Skin epidermis (tissue), 12 donors: Measurements from ENCODE around the gene ALOX12.
"Not testable (repeated sequence)": the region's sequence is repeated elsewhere in the genome, so short reads cannot be mapped to it uniquely, and the experiment has no call there.

Experiments
- H3K27ac ChIP-seq, 21 experiments: fragments of 200-600 bp; sonication (generic) in 11 of 21; one replicate each; pipeline ENCODE4 v1.5.0; 2020; ENCODE audit warnings: mild to moderate bottlenecking in 3 of 21, inconsistent platforms in 2 of 21, moderate library complexity in 2 of 21
- H3K4me3 ChIP-seq, 7 experiments: fragments of 200-600 bp; sonication (generic) in 2 of 7; one replicate each; pipeline ENCODE4 v1.5.0; 2020; ENCODE audit warnings: inconsistent platforms in 2 of 7, mild to moderate bottlenecking in 2 of 7, moderate library complexity in 1 of 7

ALOX12 gene, protein sequence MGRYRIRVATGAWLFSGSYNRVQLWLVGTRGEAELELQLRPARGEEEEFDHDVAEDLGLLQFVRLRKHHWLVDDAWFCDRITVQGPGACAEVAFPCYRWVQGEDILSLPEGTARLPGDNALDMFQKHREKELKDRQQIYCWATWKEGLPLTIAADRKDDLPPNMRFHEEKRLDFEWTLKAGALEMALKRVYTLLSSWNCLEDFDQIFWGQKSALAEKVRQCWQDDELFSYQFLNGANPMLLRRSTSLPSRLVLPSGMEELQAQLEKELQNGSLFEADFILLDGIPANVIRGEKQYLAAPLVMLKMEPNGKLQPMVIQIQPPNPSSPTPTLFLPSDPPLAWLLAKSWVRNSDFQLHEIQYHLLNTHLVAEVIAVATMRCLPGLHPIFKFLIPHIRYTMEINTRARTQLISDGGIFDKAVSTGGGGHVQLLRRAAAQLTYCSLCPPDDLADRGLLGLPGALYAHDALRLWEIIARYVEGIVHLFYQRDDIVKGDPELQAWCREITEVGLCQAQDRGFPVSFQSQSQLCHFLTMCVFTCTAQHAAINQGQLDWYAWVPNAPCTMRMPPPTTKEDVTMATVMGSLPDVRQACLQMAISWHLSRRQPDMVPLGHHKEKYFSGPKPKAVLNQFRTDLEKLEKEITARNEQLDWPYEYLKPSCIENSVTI

DNA sequence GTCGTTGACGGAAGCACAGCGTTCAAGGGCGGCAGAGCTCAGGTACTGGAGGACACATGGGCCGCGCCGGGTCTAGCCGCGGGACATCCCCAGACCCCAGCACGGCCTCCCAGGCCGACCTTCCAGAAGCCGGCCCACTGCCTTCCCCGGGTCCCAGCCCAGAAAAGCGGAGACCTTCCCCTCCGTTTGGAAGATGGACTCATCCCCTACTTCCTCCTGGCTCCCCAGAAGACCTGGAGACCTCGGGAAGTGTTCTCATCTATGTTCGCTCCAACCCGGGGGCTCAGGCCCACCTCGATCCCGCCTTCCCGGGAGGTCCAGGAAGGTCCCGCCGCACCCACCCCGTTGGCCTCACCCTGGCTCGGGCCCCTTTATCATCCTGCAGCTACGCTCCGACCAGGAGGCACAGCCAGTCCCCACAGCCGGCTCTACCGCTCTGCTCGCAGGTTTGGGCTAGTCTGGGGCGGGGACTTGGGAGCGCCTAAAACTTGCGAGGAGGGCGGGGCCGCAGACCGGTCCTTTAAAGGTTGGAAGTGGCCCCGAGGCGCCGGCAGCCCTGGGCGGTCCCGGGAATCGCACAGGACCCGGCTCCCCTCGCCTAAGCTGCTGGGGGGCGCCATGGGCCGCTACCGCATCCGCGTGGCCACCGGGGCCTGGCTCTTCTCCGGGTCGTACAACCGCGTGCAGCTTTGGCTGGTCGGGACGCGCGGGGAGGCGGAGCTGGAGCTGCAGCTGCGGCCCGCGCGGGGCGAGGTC, at the start of gene ALOX12:
TSS of gene ALOX12 (plus strand) at position 550 of the 756 bp plus-strand sequence. CDS start at position 619, 69 bp downstream.
- H3K27ac ChIP-seq = peak within 1 kb of the TSS in 16 of 21 experiments; percentile 6 to 79 (median 49)

DNA sequence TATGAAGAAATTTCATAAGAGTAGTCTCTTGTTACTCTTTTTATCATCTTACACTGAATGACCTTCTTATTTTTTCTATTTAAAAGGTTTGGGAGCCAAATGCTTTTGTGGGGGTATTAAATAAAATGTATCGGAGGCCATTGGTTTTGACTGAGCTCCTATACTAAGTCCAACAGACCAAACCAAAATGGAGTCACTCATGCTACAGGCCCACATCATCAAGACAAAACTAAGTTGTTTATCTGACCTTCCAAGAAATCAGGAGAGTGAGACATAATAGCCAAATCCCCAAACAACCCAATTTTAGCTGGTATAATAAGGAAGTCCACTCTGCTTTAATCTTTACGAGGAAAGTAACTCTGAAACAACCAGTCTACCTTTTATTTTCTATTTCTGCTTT, 48.1 kb upstream of the ALOX12 start:
- Histone ChIP-seq H3K27ac (no peak overlapping the region), H3K4me3 (no peak overlapping the region)

More for the DNA sequence above, at the start of gene ALOX12:
- peak within 1 kb of the TSS; percentile 16 to 47 (median 34) for H3K4me3 ChIP-seq

DNA sequence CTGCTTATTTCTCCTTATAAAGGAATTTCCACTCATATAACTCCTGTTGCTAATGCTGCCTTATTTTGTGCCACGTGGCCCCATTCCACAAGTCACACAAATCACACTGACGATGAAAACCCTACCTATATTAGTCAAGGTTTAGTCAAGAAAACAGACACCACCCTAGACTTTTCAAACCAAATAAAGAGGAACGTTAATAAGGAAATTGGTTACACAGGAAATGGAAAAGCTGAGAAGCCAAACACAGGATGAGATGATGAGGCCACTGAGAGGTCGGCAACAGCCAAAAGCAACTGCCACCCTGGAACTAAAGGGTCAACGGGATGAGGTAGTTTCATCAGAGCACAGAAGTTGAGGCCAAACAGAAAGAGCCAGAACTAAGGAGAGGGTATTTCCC, 47.3 kb upstream of the ALOX12 start:
- no peak overlapping the region for H3K27ac ChIP-seq
- H3K4me3 ChIP-seq = no peak overlapping the region

DNA sequence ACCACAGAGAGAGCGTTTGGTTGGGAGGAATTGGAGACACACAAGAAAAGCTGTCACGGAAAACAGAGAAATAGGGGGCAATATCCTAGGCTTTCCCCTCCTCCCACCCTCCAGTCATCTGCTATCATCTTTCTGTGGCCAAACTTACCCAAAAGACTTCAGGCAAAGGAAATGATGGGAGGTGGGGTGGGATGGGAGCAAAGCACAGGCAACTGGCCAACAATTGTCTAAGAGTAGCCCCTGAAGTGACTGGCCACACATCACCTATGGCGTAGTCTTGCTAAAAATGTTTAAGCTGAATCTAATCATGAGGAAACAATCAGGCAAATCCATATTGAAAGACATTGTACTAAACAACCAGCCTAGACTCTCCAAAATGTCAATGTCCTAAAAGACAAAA, 46.9 kb upstream of the ALOX12 start:
- H3K4me3 ChIP-seq = no peak overlapping the region
- H3K27ac ChIP-seq = no peak overlapping the region

DNA sequence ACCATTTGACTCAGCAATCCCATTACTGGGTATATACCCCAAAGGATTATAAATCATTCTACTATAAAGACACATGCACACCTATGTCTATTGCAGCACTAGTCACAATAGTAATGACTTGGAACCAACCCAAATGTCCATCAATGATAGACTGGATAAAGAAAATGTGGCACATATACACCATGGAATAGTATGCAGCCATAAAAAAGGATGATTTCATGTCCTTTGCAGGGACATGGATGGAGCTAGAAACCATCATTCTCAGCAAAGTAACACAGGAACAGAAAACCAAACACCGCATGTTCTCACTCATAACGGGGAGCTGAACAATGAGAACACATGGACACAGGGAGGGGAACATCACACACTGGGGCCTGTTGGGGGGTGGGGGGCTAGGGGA, 44.9 kb upstream of the ALOX12 start:
- not testable (repeated sequence) for H3K27ac ChIP-seq, H3K4me3 ChIP-seq

DNA sequence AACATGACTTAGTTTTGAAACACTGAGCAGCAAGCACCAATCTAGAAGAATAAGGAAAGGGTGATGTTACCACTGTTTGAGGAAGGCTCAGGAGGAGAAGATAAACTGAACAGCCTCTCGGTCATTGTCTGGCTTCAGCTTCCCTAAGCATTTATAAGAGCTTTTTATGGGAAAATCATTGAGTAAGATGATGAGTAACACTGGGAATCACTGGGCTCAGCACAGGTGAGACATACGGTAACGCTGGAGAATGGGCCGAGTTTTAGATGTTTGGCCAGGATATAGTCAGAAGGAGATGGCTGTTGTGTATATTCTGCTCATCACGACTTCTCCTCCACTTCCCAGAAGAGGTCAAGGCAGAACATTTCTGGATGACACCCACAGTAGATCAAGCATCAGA, 42.2 kb upstream of the ALOX12 start:
- Histone ChIP-seq H3K4me3 (no peak overlapping the region), H3K27ac (no peak overlapping the region)

DNA sequence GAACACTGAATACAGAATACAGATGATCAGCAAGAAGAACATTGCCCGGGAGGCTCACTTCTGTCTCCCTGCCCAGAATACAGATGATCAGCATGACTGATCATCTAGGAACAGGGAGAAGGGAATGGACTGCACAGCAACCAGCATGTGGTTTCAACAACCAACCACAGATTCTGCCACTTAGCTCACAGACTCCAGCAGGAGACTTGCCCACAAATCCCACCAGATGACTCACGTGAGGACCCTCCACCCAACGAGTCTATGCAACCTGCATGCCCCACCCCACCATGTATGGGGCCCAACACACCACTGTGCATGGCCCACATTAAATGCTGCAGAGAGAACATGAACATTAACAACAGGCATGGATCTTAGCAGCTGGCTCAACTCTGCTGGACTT, 36.1 kb upstream of the ALOX12 start:
- no peak overlapping the region for H3K4me3 ChIP-seq

DNA sequence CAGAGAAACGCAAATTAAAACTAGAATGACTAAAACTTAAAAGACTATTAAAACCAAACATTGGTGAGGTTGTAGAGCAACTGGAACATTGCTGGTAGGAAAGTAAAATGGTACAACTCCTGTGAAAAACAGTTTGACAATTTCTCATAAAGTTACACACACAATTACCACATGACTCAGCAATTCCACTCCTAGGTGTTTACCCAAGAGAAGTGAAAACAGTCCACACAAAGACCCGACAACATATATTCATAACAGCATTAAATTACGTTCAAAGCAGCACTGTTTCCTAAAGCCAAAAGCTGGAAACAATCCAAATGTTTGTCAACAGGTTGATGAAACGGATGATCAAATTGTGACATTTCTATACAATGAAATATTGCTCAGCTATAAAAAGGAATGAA, 26.5 kb upstream of the ALOX12 start:
- H3K4me3 ChIP-seq = no peak overlapping the region
- no peak overlapping the region for H3K27ac ChIP-seq

More for the DNA sequence above, 36.1 kb upstream of the ALOX12 start:
- no peak overlapping the region for H3K27ac ChIP-seq

DNA sequence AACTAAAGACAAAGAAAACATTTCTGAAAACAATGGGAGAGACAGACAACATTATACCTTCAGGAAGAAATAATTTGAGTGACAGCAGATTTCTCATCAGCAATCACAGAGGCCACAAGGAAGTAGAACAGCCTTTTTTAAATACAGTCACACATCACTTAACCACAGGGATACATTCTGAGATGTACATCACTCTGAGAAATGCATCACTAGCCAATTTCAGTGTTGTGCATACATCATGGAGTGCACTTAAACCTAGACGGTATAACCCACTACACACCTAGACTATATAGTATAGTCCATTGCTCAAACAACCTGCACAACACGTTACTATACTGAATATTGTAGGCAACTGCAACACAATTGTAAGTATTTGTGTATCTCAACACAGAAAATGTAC, 24.9 kb upstream of the ALOX12 start:
- Histone ChIP-seq H3K27ac (no peak overlapping the region), H3K4me3 (no peak overlapping the region)

DNA sequence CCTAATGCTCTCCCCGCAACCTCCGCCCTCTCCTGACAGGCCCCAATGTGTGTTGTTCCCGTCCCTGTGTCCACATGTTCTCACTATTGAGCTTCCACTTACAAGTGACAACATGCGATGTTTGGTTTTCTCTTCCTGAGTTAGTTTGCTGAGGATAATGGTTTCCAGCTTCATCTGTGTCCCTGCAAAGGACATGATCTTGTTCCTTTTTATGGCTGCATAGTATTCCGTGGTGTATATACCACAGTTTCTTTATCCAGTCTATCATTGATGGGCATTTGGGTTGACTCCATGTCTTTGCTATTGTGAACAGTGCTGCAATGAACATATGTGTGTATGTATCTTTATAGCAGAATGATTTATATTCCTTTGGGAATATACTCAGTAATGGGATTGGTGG, 16.4 kb upstream of the ALOX12 start:
- H3K4me3 ChIP-seq, H3K27ac ChIP-seq: not testable (repeated sequence)

DNA sequence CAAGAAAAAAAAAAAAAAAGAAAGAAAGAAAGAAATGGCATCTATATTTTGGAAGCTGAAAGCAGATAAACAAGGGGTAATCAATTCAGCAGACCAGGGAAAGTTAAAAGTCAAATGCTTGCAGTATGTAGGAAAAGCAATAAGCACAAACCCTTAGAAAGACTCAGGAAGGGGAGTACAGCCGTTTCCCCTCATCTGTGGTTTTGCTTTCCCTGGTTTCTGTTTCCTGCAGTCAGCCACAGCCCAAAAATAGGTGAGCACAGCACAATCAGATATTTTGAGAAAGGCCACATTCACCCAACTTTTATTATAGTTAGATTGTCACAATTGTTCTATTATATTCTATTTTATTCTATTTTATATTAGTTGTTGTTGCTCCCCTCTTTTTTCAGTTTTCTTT, 14.4 kb upstream of the ALOX12 start:
- Histone ChIP-seq H3K4me3 (no peak overlapping the region), H3K27ac (no peak overlapping the region)

DNA sequence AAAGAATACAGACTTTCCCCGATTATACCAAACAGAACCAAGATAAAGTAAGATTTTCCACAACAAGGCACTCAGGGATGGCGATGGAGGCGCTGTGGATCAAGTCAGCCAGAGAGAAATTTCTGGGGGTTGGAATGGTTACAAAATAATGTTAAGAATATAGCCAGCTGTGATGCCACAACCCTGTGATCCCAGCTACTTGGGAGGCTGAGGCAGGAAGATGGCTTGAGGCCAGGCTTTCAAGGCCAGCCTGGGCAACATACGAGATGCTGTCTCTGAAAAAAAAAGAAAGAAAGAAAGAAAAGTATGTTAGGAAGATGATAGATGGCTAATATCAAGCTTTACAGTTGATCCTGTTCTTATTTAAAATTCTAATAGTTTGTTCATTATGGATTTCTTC, 10.6 kb upstream of the ALOX12 start:
- Histone ChIP-seq H3K27ac (no peak overlapping the region), H3K4me3 (no peak overlapping the region)

DNA sequence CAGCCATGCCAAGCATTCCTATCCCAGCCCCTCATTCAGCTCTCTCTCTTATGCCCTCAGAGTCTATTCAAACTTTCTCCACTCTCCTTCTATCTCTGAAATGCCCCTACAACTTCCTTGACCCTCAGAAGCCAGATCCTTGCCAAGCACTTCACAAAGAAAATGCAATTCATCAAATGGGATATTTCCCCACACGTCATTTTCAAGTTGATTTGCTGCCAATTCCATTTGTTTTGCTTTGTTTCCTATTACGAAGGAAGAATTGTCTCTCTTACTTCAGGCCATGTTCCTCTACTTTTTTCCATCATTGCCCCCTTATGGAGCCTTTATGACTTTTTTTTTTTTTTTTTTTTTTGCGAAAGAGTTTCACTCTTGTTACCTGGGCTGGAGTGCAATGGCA, 9.2 kb upstream of the ALOX12 start:
- Histone ChIP-seq H3K27ac (no peak overlapping the region), H3K4me3 (no peak overlapping the region)

DNA sequence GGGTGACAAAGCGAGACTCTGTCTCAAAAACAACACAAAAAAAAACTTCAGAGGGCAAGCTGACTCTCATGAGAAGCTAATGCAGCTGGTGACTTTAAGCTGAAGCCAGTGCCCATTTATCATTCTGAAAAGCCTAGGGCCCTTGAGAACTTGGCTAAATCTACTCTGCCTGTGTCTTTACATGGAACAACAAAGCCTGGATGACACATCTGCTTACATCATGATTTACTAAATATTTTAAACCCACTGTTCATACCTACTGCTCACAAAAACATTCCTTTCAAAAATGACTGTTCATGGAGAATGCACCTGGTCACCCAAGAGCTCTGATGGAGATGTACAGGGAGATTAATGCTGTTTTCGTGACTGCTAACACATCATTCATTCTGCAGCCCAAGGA, 6.1 kb upstream of the ALOX12 start:
- H3K27ac ChIP-seq = no peak overlapping the region
- no peak overlapping the region for H3K4me3 ChIP-seq

DNA sequence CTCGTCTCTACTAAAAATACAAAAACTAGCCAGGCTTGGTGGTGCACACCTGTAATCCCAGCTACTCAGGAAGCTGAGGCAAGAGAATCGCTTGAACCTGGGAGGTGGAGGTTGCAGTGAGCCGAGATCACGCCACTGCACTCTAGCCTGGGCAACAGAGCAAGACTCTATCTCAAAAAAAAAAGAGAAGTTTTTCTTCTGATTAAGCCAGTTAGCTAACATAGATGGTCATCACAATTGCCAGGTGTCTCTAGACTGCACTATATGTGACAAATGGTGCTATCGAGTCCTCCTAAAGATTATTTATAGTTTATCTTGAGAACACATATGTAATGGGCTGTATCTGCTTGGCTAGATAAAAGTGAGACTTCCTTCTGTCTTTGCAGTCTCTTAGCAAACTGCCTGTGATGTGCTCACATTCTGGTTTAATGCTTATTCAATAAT, 2.2 kb upstream of the ALOX12 start:
- H3K4me3 ChIP-seq, H3K27ac ChIP-seq: not testable (repeated sequence)

DNA sequence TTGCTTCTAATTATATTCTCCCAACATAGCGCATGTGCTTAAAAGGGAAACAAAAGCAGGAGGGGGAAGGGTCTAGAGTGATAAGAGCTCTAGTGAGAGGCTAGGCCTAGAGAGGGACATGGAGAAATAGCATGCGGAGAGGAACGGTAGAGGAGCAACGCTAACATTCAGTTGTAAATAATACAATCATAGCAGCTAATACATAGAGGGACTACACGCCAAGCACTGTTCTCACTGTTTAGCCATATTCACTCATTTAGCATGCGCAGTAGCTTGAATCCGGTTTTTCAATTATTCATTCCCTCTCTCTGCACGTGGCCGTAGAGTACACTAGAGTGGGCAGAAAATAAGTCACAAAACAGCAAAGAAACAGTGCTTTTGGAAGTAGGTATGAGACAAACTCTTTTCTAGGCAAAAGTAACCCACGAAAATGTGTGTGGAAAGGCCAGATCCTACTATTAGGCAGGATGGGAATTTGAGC, 1.7 kb upstream of the ALOX12 start:
- Histone ChIP-seq H3K27ac (no peak overlapping the region), H3K4me3 (no peak overlapping the region)

DNA sequence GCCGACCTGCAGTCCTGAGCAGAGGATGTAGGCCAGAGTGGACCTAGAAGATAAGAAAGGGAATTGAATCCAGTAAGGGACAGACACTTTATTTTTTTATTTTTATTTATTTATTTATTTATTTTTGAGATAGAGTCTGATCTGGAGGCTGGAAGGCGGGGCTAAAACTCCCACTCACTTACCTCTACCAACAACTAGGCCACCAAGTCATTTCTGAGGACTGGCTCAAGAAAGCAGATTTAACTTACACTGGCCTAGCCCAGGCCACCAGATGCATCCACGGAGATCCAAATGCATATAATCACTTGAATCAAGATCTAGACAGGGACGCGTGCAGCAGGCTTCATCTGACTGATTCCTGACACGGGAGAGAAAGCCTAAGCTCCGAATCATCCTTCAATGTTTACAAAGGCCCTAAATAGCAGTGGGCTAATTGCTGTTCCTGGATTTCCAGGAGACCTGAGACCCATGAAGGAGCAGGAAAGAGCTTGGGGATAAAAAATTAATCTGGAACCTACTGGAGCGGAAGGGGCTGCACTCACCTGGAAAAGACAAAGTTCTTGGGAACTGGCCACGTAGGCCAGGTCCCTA, 1.1 kb upstream of the ALOX12 start:
- H3K4me3 ChIP-seq = peak overlapping the region in 4 of 7 experiments; percentile 28 to 47 (median 42)
- peak overlapping the region in 10 of 21 experiments; percentile 6 to 79 (median 61) for H3K27ac ChIP-seq

DNA sequence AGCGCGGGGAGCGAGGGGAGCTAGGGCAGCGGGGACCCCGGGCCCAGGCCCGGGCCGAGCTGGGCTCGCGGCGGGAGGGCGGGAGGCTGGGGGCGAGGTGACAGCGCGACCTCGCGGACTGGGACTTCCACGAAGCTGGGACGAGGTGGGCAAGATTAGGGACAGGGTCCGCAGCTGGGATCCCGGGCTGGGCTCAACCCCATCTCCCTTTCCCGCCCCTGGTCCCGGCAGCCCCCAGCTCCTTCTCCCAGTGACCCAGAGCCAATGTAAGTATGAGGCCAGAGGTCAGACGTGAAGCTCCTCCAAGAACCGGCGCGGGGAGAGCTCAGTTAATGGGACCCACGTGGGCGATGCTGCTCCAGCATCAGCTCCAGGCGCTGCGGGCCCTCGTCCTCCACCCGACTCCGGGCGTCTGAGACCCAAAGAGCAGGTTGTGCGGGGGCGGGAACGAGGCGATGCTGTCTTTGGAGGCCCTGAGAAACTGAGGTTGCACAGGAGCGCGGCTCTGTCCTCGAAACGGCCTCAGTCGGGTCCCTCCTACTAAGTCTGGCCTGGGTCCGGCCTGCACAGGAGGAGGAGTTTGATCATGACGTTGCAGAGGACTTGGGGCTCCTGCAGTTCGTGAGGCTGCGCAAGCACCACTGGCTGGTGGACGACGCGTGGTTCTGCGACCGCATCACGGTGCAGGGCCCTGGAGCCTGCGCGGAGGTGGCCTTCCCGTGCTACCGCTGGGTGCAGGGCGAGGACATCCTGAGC, 585 bp downstream of the ALOX12 start:
- H3K4me3 ChIP-seq = peak overlapping the region; percentile 16 to 47 (median 34)
- peak overlapping the region in 10 of 21 experiments; percentile 6 to 79 (median 56) for H3K27ac ChIP-seq

DNA sequence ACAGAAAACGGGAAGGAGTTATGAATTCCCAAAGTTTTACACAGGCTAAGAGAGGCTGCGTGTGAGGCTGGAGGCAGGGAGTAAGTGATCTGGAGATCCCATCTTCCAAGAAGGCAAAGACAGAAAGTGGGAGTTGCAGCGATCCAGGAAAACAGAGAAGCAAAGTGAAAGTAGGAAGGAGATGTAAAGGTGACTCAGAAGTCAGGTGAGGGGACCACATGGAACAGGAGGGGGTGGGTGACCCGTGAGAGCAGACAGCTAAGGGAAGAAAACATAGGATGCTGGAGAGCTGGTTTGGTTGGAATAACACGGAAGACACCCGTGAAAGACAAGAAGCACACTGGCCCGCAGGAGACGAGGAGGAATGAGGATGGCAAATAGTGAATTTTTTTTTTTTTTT, 1.3 kb downstream of the ALOX12 start:
- Histone ChIP-seq H3K4me3 (no peak overlapping the region), H3K27ac (no peak overlapping the region)
